A549 (cell line): Measurements from ENCODE around the gene OR2AK2.

ENCODE experiments used
- POLR2A ChIP-seq: IDR thresholded peaks from 2 replicates; pipeline ENCODE4 v1.6.1; 2012; ENCODE audit warnings: mild to moderate bottlenecking, low read length
- TF ChIP-seq, protein P1 (sequence below): fragments of >200 bp; sonication (Bioruptor Twin); formaldehyde crosslinking; IDR thresholded peaks from 3 replicates; pipeline ENCODE4 v1.5.1; 2016

DNA sequence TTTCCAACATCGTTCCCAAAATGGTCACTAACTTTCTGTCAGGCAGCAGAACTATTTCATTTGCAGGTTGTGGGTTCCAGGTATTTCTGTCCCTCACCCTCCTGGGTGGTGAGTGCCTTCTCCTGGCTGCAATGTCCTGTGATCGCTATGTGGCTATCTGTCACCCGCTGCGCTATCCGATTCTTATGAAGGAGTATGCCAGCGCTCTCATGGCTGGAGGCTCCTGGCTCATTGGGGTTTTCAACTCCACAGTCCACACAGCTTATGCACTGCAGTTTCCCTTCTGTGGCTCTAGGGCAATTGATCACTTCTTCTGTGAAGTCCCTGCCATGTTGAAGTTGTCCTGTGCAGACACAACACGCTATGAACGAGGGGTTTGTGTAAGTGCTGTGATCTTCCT is 31.0 kb upstream of the OR2AK2 start:
- TF ChIP-seq, protein P1, sequence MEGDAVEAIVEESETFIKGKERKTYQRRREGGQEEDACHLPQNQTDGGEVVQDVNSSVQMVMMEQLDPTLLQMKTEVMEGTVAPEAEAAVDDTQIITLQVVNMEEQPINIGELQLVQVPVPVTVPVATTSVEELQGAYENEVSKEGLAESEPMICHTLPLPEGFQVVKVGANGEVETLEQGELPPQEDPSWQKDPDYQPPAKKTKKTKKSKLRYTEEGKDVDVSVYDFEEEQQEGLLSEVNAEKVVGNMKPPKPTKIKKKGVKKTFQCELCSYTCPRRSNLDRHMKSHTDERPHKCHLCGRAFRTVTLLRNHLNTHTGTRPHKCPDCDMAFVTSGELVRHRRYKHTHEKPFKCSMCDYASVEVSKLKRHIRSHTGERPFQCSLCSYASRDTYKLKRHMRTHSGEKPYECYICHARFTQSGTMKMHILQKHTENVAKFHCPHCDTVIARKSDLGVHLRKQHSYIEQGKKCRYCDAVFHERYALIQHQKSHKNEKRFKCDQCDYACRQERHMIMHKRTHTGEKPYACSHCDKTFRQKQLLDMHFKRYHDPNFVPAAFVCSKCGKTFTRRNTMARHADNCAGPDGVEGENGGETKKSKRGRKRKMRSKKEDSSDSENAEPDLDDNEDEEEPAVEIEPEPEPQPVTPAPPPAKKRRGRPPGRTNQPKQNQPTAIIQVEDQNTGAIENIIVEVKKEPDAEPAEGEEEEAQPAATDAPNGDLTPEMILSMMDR: no peak
- no peak for TF ChIP-seq POLR2A
